SK-N-SH (cell line): Measurements from ENCODE around the gene APH1B. TPM values are rescaled to one million over a fixed set of nuclear protein-coding genes. Genes with fewer than 3 reads are reported as not detected.

Experiments used
- CTCF ChIA-PET: fragments of 300-600, 350-600 bp; formaldehyde crosslinking; extraction: SDS; loops from one replicate; lab custom pipeline; 2021; lab: Yijun Ruan, JAX
- POLR2A ChIA-PET: fragments of 350-600 bp; sonication (Branson Sonifier 250); formaldehyde crosslinking; extraction: SDS; loops from one replicate; lab custom pipeline; 2020; ENCODE audit warnings: antibody characterized with exemption, inconsistent platforms; lab: Yijun Ruan, JAX
- DNase-seq: peaks from one replicate; pipeline ENCODE4 v3.0.0; 2012
- H2AFZ ChIP-seq: fragments of 200-600 bp; sonication (generic); 2 replicates; pipeline ENCODE4 v1.8.1; 2016; ENCODE audit warnings: antibody characterized with exemption, mild to moderate bottlenecking, low read depth
- H3F3A ChIP-seq: fragments of 200-600 bp; sonication (generic); replicated peaks from 2 replicates; pipeline ENCODE3; 2016; ENCODE audit warnings: antibody characterized with exemption, mild to moderate bottlenecking; ENCODE audit not compliant: insufficient read depth
- H3K27ac ChIP-seq, 2 experiments: fragments of 200-500 bp in 1 of 2; fragments of 200-600 bp in 1 of 2; sonication (Bioruptor generic) in 1 of 2; sonication (generic), shearing (Covaris generic) in 1 of 2; 2 replicates each; pipeline versions ENCODE4 v1.5.1 to v1.6.1; 2014 to 2016; ENCODE audit warnings: low read depth in 2 of 2, inconsistent platforms in 1 of 2, low read length in 1 of 2, mild to moderate bottlenecking in 1 of 2, mixed read lengths in 1 of 2
- H3K27me3 ChIP-seq: fragments of 200-600 bp; sonication (generic), shearing (Covaris generic); 2 replicates; pipeline ENCODE4 v1.6.1; 2016; ENCODE audit warnings: mixed run types; ENCODE audit not compliant: insufficient read depth
- H3K36me3 ChIP-seq, 2 experiments: fragments of 200-500 bp in 1 of 2; fragments of 200-600 bp in 1 of 2; sonication (Bioruptor generic) in 1 of 2; sonication (generic) in 1 of 2; replicated peaks in 1 of 2; 2 replicates each; pipeline versions ENCODE3 to v1.5.1; 2014 to 2016; ENCODE audit warnings: low read length in 1 of 2, mild to moderate bottlenecking in 1 of 2; ENCODE audit not compliant: insufficient read depth in 2 of 2, control insufficient read depth in 1 of 2
- H3K4me1 ChIP-seq, 2 experiments: fragments of 200-500 bp in 1 of 2; fragments of 200-600 bp in 1 of 2; sonication (Bioruptor generic) in 1 of 2; sonication (generic), shearing (Covaris generic) in 1 of 2; 2 replicates each; pipeline versions ENCODE4 v1.5.1 to v1.6.1; 2014 to 2016; ENCODE audit warnings: low read depth in 1 of 2, low read length in 1 of 2, mixed run types in 1 of 2; ENCODE audit not compliant: insufficient read depth in 2 of 2, control insufficient read depth in 1 of 2
- H3K4me2 ChIP-seq: fragments of 200-600 bp; sonication (generic), shearing (Covaris generic); 2 replicates; pipeline ENCODE4 v1.6.1; 2017; ENCODE audit warnings: mixed run types
- H3K4me3 ChIP-seq, 2 experiments: fragments of 200-500 bp in 1 of 2; fragments of 200-600 bp in 1 of 2; sonication (Bioruptor generic) in 1 of 2; sonication (generic), shearing (Covaris generic) in 1 of 2; 2 replicates each; pipeline versions ENCODE4 v1.5.1 to v1.8.1; 2014 to 2016; ENCODE audit warnings: low read depth in 2 of 2, inconsistent platforms in 1 of 2, low read length in 1 of 2, mild to moderate bottlenecking in 1 of 2, mixed read lengths in 1 of 2, moderate library complexity in 1 of 2
- H3K79me2 ChIP-seq: fragments of 200-600 bp; sonication (generic); 2 replicates; pipeline ENCODE4 v1.8.1; 2017; ENCODE audit warnings: mild to moderate bottlenecking; ENCODE audit not compliant: insufficient read depth
- H3K9ac ChIP-seq: fragments of 200-600 bp; sonication (generic); 2 replicates; pipeline ENCODE4 v1.6.1; 2017; ENCODE audit warnings: mixed run types
- H3K9me2 ChIP-seq: fragments of 200-600 bp; sonication (generic); 2 replicates; pipeline ENCODE4 v1.6.1; 2017; ENCODE audit warnings: mixed run types
- H3K9me3 ChIP-seq: fragments of 200-600 bp; sonication (generic); 2 replicates; pipeline ENCODE4 v1.6.1; 2017; ENCODE audit warnings: mixed run types, mild to moderate bottlenecking, moderate library complexity
- H4K20me1 ChIP-seq: fragments of 200-600 bp; sonication (generic); 2 replicates; pipeline ENCODE4 v1.6.1; 2017; ENCODE audit warnings: mild to moderate bottlenecking, mixed run types; ENCODE audit not compliant: insufficient read depth
- CHD2 ChIP-seq: fragments of 150-350 bp; IDR thresholded peaks from 2 replicates; pipeline ENCODE4 v1.6.1; 2018; ENCODE audit warnings: low read length; ENCODE audit not compliant: partially characterized antibody
- ELF1 ChIP-seq: IDR thresholded peaks from 2 replicates; pipeline ENCODE4 v1.4.0; 2012
- EP300 ChIP-seq, 2 experiments: IDR thresholded peaks; 2 replicates each; pipeline versions ENCODE4 v1.4.0 to v1.6.1; 2012; ENCODE audit warnings: borderline replicate concordance in 1 of 2, low read depth in 1 of 2, low read length in 1 of 2
- EZH2phosphoT487 ChIP-seq: fragments of 200-600 bp; sonication (generic); IDR thresholded peaks from 2 replicates; pipeline ENCODE4 v1.6.1; 2017; ENCODE audit warnings: low read depth, mixed run types, mild to moderate bottlenecking, antibody characterized with exemption, moderate library complexity, borderline replicate concordance
- FOSL2 ChIP-seq: IDR thresholded peaks from 2 replicates; pipeline ENCODE4 v1.4.0; 2012; ENCODE audit warnings: low read depth, mild to moderate bottlenecking, moderate library complexity, borderline replicate concordance
- GATA2 ChIP-seq: sonication (generic); formaldehyde crosslinking; IDR thresholded peaks from 2 replicates; pipeline ENCODE4 v1.5.0; 2020; ENCODE audit warnings: mild to moderate bottlenecking, missing genetic modification reagents
- JUND ChIP-seq: IDR thresholded peaks from 2 replicates; pipeline ENCODE4 v1.4.0; 2012
- MEF2A ChIP-seq: IDR thresholded peaks from 2 replicates; pipeline ENCODE4 v1.4.0; 2012; ENCODE audit warnings: low read depth, borderline replicate concordance
- POLR2AphosphoS5 ChIP-seq: IDR thresholded peaks from 2 replicates; pipeline ENCODE4 v1.6.1; 2012; ENCODE audit warnings: low read depth, low read length
- RAD21 ChIP-seq: IDR thresholded peaks from 2 replicates; pipeline ENCODE4 v1.6.1; 2012; ENCODE audit warnings: mild to moderate bottlenecking, low read length
- RCOR1 ChIP-seq: fragments of 150-350 bp; IDR thresholded peaks from 2 replicates; pipeline ENCODE4 v1.6.1; 2017; ENCODE audit warnings: antibody characterized with exemption, low read length
- RFX5 ChIP-seq: IDR thresholded peaks from 2 replicates; pipeline ENCODE4 v1.6.1; 2012; ENCODE audit warnings: mild to moderate bottlenecking, improper control_type of control experiment, low read length
- RXRA ChIP-seq: IDR thresholded peaks from 2 replicates; pipeline ENCODE4 v1.4.0; 2012; ENCODE audit warnings: low read depth, mild to moderate bottlenecking, borderline replicate concordance
- SIN3A ChIP-seq: IDR thresholded peaks from 2 replicates; pipeline ENCODE4 v1.6.1; 2012; ENCODE audit warnings: low read depth, mild to moderate bottlenecking, low read length, moderate library complexity, borderline replicate concordance
- TCF12 ChIP-seq: IDR thresholded peaks from 2 replicates; pipeline ENCODE4 v1.4.0; 2012
- TEAD4 ChIP-seq: IDR thresholded peaks from 2 replicates; pipeline ENCODE4 v1.4.0; 2012; ENCODE audit warnings: mild to moderate bottlenecking, borderline replicate concordance; ENCODE audit not compliant: insufficient read depth
- YY1 ChIP-seq: IDR thresholded peaks from 2 replicates; pipeline ENCODE4 v1.4.0; 2012; ENCODE audit warnings: low read depth, mild to moderate bottlenecking
- WGBS: methylation state at CpG from one replicate; pipeline ENCODE4 v1.1.6; 2017; ENCODE audit warnings: low lambda C conversion rate; 5-methylcytosine and 5-hydroxymethylcytosine counted together
- polyA plus RNA-seq, 3 experiments: library from polyadenylated mRNA; depleted of rRNA; stranded (reverse); fragments of >200 nt; gene quantifications; 2 replicates each; pipeline ENCODE4 v1.2.3, GENCODE V29; 2012
- TF ChIP-seq, protein P1 (sequence below): IDR thresholded peaks from 2 replicates; pipeline ENCODE4 v1.4.0; 2012; ENCODE audit warnings: low read depth, borderline replicate concordance
- TF ChIP-seq, protein P2 (sequence below): fragments of 150-350 bp; IDR thresholded peaks from 2 replicates; pipeline ENCODE4 v1.6.1; 2017; ENCODE audit warnings: antibody characterized with exemption, low read length, low read depth, borderline replicate concordance
- TF ChIP-seq, protein P3 (sequence below): fragments of 150-350 bp; IDR thresholded peaks from 2 replicates; pipeline ENCODE4 v1.6.1; 2016; ENCODE audit warnings: mild to moderate bottlenecking, low read depth, low read length

Gene APH1B
- polyA plus RNA-seq, 1 of the 3 experiments (the other 2 are of a cell fraction): 7.6 TPM

DNA sequence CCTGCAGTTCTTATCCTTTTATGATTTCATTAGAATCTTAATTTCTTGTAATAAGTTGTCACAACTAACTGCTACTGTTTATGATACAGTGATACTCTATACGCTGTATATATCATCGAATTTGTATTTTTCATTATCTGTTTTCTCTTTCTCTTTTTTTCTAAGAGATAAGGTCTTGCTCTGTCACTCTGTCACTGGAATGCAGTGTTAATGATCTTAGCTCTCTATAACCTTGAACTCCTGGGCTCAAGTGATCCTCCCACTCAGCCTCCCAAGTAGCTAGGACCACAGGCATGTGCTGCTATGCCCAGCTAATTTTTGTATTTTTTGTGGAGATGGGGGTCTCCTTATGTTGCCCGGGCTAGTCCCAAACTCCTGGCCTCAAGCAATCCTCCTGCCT, 14.8 kb downstream of the APH1B start (continued):
- no peak for TF ChIP-seq TCF12
- TF ChIP-seq ELF1: no peak
- no peak for TF ChIP-seq RAD21

DNA sequence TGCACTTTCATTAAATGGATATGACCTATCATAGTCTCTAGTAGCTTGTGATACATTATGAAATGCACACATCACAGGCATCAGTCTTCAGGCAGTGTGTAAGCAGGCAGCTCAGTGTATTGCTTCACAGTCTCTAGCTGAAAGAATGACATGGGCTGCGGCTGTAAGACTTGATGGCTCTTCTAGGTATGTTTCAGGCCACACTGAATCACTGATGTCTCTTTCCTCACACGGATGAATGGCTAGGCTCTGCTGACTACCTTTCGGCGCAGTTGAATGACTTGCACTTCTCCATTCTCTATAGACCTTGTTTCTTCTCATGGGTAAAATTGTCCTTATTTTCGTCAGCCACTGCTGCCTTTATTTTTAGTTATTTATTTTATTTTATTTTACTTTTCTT, 15.4 kb downstream of the APH1B start:
- DNase-seq: no peak
- 0 out of 2 replicates have a peak overlapping the region, but pooled peaks have one; percentile 21 for H3K4me2 ChIP-seq
- H3K79me2 ChIP-seq: 0 out of 2 replicates have a peak, but pooled peaks cover 6% of the 10 kb centered on the region
- ChIA-PET POLR2A (no interaction called here), CTCF (interaction anchor here (1.0 to 6.2 kb wide), 5 partner anchors 15 to 174 kb away, joined by 3 to 73 read pairs (median 10); no protein-coding TSS in a partner anchor)
- H3K4me1 ChIP-seq: peaks cover 0 to 12% of the 10 kb centered on the region in 2 experiments; a peak in 1 of 4 replicates
- H3K9me3 ChIP-seq: no peaks in the 10 kb centered on the region
- peaks cover 26% of the 10 kb centered on the region for H3F3A ChIP-seq
- H3K27ac ChIP-seq: peak overlapping the region in 1 of 2 experiments; percentile 92; a peak in 2 of 4 replicates
- no peaks in the 10 kb centered on the region for H3K9me2 ChIP-seq
- H3K36me3 ChIP-seq: peaks cover 5 to 30% of the 10 kb centered on the region in 2 experiments
- no peak for TF ChIP-seq ELF1
- no peak for TF ChIP-seq MEF2A
- TF ChIP-seq GATA2 (CRISPR knock-in tag): no peak
- TF ChIP-seq YY1: no peak
- TF ChIP-seq, protein P1, sequence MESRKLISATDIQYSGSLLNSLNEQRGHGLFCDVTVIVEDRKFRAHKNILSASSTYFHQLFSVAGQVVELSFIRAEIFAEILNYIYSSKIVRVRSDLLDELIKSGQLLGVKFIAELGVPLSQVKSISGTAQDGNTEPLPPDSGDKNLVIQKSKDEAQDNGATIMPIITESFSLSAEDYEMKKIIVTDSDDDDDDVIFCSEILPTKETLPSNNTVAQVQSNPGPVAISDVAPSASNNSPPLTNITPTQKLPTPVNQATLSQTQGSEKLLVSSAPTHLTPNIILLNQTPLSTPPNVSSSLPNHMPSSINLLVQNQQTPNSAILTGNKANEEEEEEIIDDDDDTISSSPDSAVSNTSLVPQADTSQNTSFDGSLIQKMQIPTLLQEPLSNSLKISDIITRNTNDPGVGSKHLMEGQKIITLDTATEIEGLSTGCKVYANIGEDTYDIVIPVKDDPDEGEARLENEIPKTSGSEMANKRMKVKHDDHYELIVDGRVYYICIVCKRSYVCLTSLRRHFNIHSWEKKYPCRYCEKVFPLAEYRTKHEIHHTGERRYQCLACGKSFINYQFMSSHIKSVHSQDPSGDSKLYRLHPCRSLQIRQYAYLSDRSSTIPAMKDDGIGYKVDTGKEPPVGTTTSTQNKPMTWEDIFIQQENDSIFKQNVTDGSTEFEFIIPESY: no peak
- TF ChIP-seq, protein P2, sequence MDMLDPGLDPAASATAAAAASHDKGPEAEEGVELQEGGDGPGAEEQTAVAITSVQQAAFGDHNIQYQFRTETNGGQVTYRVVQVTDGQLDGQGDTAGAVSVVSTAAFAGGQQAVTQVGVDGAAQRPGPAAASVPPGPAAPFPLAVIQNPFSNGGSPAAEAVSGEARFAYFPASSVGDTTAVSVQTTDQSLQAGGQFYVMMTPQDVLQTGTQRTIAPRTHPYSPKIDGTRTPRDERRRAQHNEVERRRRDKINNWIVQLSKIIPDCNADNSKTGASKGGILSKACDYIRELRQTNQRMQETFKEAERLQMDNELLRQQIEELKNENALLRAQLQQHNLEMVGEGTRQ: no peak
- no peak for TF ChIP-seq POLR2AphosphoS5
- no peak for TF ChIP-seq RXRA
- TF ChIP-seq SIN3A: no peak
- TF ChIP-seq RAD21: no peak
- no peak for TF ChIP-seq EP300 (IDR thresholded peaks at IDR 0.05; ENCODE audit: borderline replicate concordance in 1 of 2, low read depth in 1 of 2, low read length in 1 of 2)
- no peak for TF ChIP-seq TEAD4
- TF ChIP-seq CHD2: no peak
- no peak for TF ChIP-seq EZH2phosphoT487
- TF ChIP-seq FOSL2: no peak
- no peak for TF ChIP-seq RFX5
- TF ChIP-seq JUND: no peak
- TF ChIP-seq, protein P3, sequence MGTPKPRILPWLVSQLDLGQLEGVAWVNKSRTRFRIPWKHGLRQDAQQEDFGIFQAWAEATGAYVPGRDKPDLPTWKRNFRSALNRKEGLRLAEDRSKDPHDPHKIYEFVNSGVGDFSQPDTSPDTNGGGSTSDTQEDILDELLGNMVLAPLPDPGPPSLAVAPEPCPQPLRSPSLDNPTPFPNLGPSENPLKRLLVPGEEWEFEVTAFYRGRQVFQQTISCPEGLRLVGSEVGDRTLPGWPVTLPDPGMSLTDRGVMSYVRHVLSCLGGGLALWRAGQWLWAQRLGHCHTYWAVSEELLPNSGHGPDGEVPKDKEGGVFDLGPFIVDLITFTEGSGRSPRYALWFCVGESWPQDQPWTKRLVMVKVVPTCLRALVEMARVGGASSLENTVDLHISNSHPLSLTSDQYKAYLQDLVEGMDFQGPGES: no peak
- no peak for TF ChIP-seq RCOR1
- no peak overlapping the region for H3K4me3 ChIP-seq
- no peaks in the 10 kb centered on the region for H4K20me1 ChIP-seq
- 80% methylated on average over 5 of the region's 5 CpGs for WGBS
- no peak overlapping the region for H3K9ac ChIP-seq
- H2AFZ ChIP-seq: no peak overlapping the region
- no peaks in the 10 kb centered on the region for H3K27me3 ChIP-seq
